ENCODE measurements around the gene UBC.
"Not testable (repeated sequence)": the region's sequence is repeated elsewhere in the genome, so short reads cannot be mapped to it uniquely, and the experiment has no call there.

The UBC gene

GRCh38 chr12:124913474-124914391, 717 bp downstream of the UBC start:
- peak overlapping the region; percentile 94 for H3K4me3 ChIP-seq (ENCODE audit: low read depth, low read length)
- DNase-seq (ENCODE audit: low read depth, low spot score): no peak
- ChIA-PET CTCF (no interaction called here), POLR2A (interaction anchor here (0.9 to 1.8 kb wide), 6 partner anchors 9 to 525 kb away, joined by 3 to 52 read pairs (median 8); no protein-coding TSS in a partner anchor)
- TF ChIP-seq CTCF (IDR thresholded peaks at IDR 0.05; ENCODE audit: insufficient read depth, low read length, missing control alignments): peak; percentile 54

- POLR2A ChIA-PET: interaction anchor here (1.7 kb wide), 1 partner anchor 15 kb away, joined by 6 read pairs; no protein-coding TSS in a partner anchor
- H3K4me3 ChIP-seq (ENCODE audit: low read depth, low read length): peak overlapping the region; percentile 94
- CTCF ChIA-PET; DNase-seq (ENCODE audit: low read depth, low spot score): not testable (repeated sequence)
Measured at GRCh38 chr12:124912529-124913287, 1.7 kb downstream of the UBC start.

GRCh38 chr12:124911521-124911920, 2.9 kb downstream of the UBC start:
- POLR2A ChIA-PET: interaction anchor here (1.3 to 2.9 kb wide), 3 partner anchors 11 to 29 kb away, joined by 3 to 11 read pairs (median 9); no protein-coding TSS in a partner anchor
- CTCF ChIA-PET; DNase-seq (ENCODE audit: low read depth, low spot score): not testable (repeated sequence)
- H3K4me3 ChIP-seq (ENCODE audit: low read depth, low read length): peak overlapping the region; percentile 49

GRCh38 chr12:124910561-124911478, 3.6 kb downstream of the UBC start:
- ChIA-PET POLR2A (interaction anchor here (1.3 to 2.9 kb wide), 3 partner anchors 11 to 29 kb away, joined by 3 to 11 read pairs (median 9); no protein-coding TSS in a partner anchor), CTCF (interaction anchor here (0.9 to 2.7 kb wide), 2 partner anchors 21 to 30 kb away, joined by 3 to 15 read pairs; no protein-coding TSS in a partner anchor)
- peak overlapping the region; percentile 49 for H3K4me3 ChIP-seq (ENCODE audit: low read depth, low read length)
- TF ChIP-seq CTCF (IDR thresholded peaks at IDR 0.05; ENCODE audit: insufficient read depth, low read length, missing control alignments): no peak
- DNase-seq (ENCODE audit: low read depth, low spot score): no peak

GRCh38 chr12:124909831-124910560, 4.5 kb downstream of the UBC start:
- TF ChIP-seq CTCF (IDR thresholded peaks at IDR 0.05; ENCODE audit: insufficient read depth, low read length, missing control alignments): no peak
- CTCF ChIA-PET: interaction anchor here (2.7 kb wide), 1 partner anchor 30 kb away, joined by 15 read pairs; no protein-coding TSS in a partner anchor
- H3K4me3 ChIP-seq (ENCODE audit: low read depth, low read length): no peak overlapping the region
- no peak for DNase-seq (ENCODE audit: low read depth, low spot score)
- POLR2A ChIA-PET: interaction anchor here (1.0 to 2.9 kb wide), 4 partner anchors 12 to 31 kb away, joined by 3 to 11 read pairs (median 6); no protein-coding TSS in a partner anchor

GRCh38 chr12:124906606-124907261, 7.7 kb downstream of the UBC start:
- CTCF ChIA-PET: interaction anchor here (0.6 to 4.1 kb wide), 35 partner anchors 9 to 1106 kb away, joined by 3 to 127 read pairs (median 4); partner anchors contain the start of gene UBC
- no peak for DNase-seq (ENCODE audit: low read depth, low spot score)
- POLR2A ChIA-PET: interaction anchor here (0.7 to 1.5 kb wide), 5 partner anchors 9 to 145 kb away, joined by 3 to 5 read pairs (median 3); no protein-coding TSS in a partner anchor
- TF ChIP-seq CTCF (IDR thresholded peaks at IDR 0.05; ENCODE audit: insufficient read depth, low read length, missing control alignments): peak; percentile 78
- no peak overlapping the region for H3K4me3 ChIP-seq (ENCODE audit: low read depth, low read length)
